HCT116 (cell line): ENCODE measurements around the gene NDUFB8. TPM values are rescaled to one million over a fixed set of nuclear protein-coding genes. Genes with fewer than 3 reads are reported as not detected.

Experiments used
- ATAC-seq: fragments of 200-7000 bp; cut with Tn5 transposase; 2 replicates; pipeline ENCODE4 v1.9.1; 2020; ENCODE audit warnings: mild to moderate bottlenecking, moderate library complexity
- BruUV-seq: library from RNA; stranded (reverse); fragments of 400-500 nt; replicated peaks from 2 replicates; lab custom pipeline; 2021; lab: Mats Ljungman, UMichigan
- CTCF ChIA-PET: fragments of 300-600 bp; sonication (Branson Sonifier 250); formaldehyde crosslinking; loops from one replicate; lab custom pipeline; 2021; ENCODE audit warnings: antibody characterized with exemption; lab: Charles Lee
- POLR2A ChIA-PET: fragments of 300-600, 350-600 bp; sonication (Branson Sonifier 250); formaldehyde crosslinking; loops from one replicate; lab custom pipeline; 2021; ENCODE audit warnings: antibody characterized with exemption; lab: Charles Lee
- RAD21 ChIA-PET, 2 experiments: fragments of 300-600 bp; sonication (Branson Sonifier 250); formaldehyde crosslinking; loops; one replicate each; lab custom pipeline; 2023; ENCODE audit warnings: low total read pairs in 2 of 2; ENCODE audit not compliant: uncharacterized antibody in 2 of 2, unreplicated experiment in 2 of 2, low non-redundant PET in 1 of 2; lab: Charles Lee
- DNase-seq: peaks from one replicate; pipeline ENCODE4 v3.0.0-alpha.2; 2010; ENCODE audit warnings: low read depth, low spot score
- H2AFZ ChIP-seq: fragments of 200-600 bp; shearing (Covaris generic), sonication (generic); 2 replicates; pipeline ENCODE4 v1.6.1; 2017; ENCODE audit warnings: low read depth, mixed run types, mixed read lengths, antibody characterized with exemption, low read length; ENCODE audit not compliant: poor library complexity, severe bottlenecking
- H3K27ac ChIP-seq: 2 replicates; pipeline ENCODE4 v1.5.1; 2012; ENCODE audit warnings: low read depth, low read length
- H3K27me3 ChIP-seq: fragments of 200-600 bp; sonication (generic); 2 replicates; pipeline ENCODE4 v1.6.1; 2016; ENCODE audit warnings: mixed run types, low read length, mixed read lengths; ENCODE audit not compliant: insufficient read depth
- H3K36me3 ChIP-seq, 2 experiments: fragments of 200-500 bp in 1 of 2; fragments of 200-600 bp in 1 of 2; sonication (Bioruptor generic) in 1 of 2; sonication (generic) in 1 of 2; 2 replicates each; pipeline versions ENCODE4 v1.5.1 to v1.6.1; 2014 to 2016; ENCODE audit warnings: low read length in 2 of 2, inconsistent platforms in 1 of 2, mixed read lengths in 1 of 2, mixed run types in 1 of 2; ENCODE audit not compliant: insufficient read depth in 2 of 2, control insufficient read depth in 1 of 2
- H3K4me1 ChIP-seq, 2 experiments: fragments of 200-600 bp in 1 of 2; sonication (generic) in 1 of 2; 2 replicates each; pipeline versions ENCODE4 v1.5.1 to v1.6.1; 2012 to 2017; ENCODE audit warnings: low read length in 2 of 2, inconsistent platforms in 1 of 2, mild to moderate bottlenecking in 1 of 2, mixed read lengths in 1 of 2, mixed run types in 1 of 2, moderate library complexity in 1 of 2; ENCODE audit not compliant: insufficient read depth in 2 of 2, control insufficient read depth in 1 of 2
- H3K4me2 ChIP-seq: fragments of 200-600 bp; sonication (generic); 2 replicates; pipeline ENCODE4 v1.6.1; 2017; ENCODE audit warnings: mixed run types, low read length, mixed read lengths
- H3K4me3 ChIP-seq, 2 experiments: fragments of 200-600 bp in 1 of 2; sonication (generic) in 1 of 2; replicated peaks in 1 of 2; 2 replicates each; pipeline ENCODE4 v1.5.1; 2011 to 2016; ENCODE audit warnings: low read length in 2 of 2, control low read depth in 1 of 2, low read depth in 1 of 2, mild to moderate bottlenecking in 1 of 2, mixed read lengths in 1 of 2, mixed run types in 1 of 2
- H3K79me2 ChIP-seq: fragments of 200-600 bp; sonication (generic); 2 replicates; pipeline ENCODE4 v1.6.1; 2017; ENCODE audit warnings: mild to moderate bottlenecking, mixed run types, low read length, moderate library complexity, mixed read lengths; ENCODE audit not compliant: insufficient read depth
- H3K9ac ChIP-seq: fragments of 200-600 bp; sonication (generic); 2 replicates; pipeline ENCODE4 v1.6.1; 2016; ENCODE audit warnings: low read length, mixed read lengths
- H3K9me2 ChIP-seq: fragments of 200-600 bp; sonication (generic), shearing (Covaris generic); 2 replicates; pipeline ENCODE4 v1.6.1; 2017; ENCODE audit warnings: mixed run types, mild to moderate bottlenecking, moderate library complexity; ENCODE audit not compliant: insufficient read depth
- H3K9me3 ChIP-seq, 2 experiments: fragments of 200-500 bp in 1 of 2; fragments of 200-600 bp in 1 of 2; sonication (Bioruptor generic) in 1 of 2; sonication (generic) in 1 of 2; 2 replicates each; pipeline ENCODE4 v1.6.1; 2014 to 2017; ENCODE audit warnings: low read length in 2 of 2, mixed read lengths in 2 of 2, inconsistent platforms in 1 of 2, low read depth in 1 of 2, mild to moderate bottlenecking in 1 of 2, mixed run types in 1 of 2, moderate library complexity in 1 of 2; ENCODE audit not compliant: control insufficient read depth in 1 of 2, insufficient read depth in 1 of 2
- H4K20me1 ChIP-seq: fragments of 200-600 bp; sonication (generic), shearing (Covaris generic); 2 replicates; pipeline ENCODE4 v1.6.1; 2017; ENCODE audit warnings: mixed run types, mild to moderate bottlenecking, moderate library complexity; ENCODE audit not compliant: insufficient read depth
- EZH2 ChIP-seq: fragments of 200-600 bp; sonication (generic); IDR thresholded peaks from 2 replicates; pipeline ENCODE4 v1.6.1; 2017; ENCODE audit warnings: antibody characterized with exemption, mixed run types
- EZH2phosphoT487 ChIP-seq: fragments of 200-600 bp; IDR thresholded peaks from 2 replicates; pipeline ENCODE4 v1.6.1; 2018; ENCODE audit warnings: antibody characterized with exemption, borderline replicate concordance
- FOSL1 ChIP-seq: IDR thresholded peaks from 2 replicates; pipeline ENCODE4 v1.6.1; 2012; ENCODE audit warnings: low read depth
- JUND ChIP-seq: IDR thresholded peaks from 2 replicates; pipeline ENCODE4 v1.6.1; 2012
- SRF ChIP-seq: IDR thresholded peaks from 2 replicates; pipeline ENCODE4 v1.6.1; 2012; ENCODE audit warnings: low read depth
- YY1 ChIP-seq: IDR thresholded peaks from 2 replicates; pipeline ENCODE4 v1.6.1; 2011; ENCODE audit warnings: low read length, low read depth, moderate library complexity, mild to moderate bottlenecking; ENCODE audit not compliant: insufficient replicate concordance; ENCODE audit errors: extremely low read depth
- ZNF274 ChIP-seq: fragments of 200-500 bp; sonication (Bioruptor generic); IDR thresholded peaks from 2 replicates; pipeline ENCODE4 v1.6.1; 2014; ENCODE audit warnings: mild to moderate bottlenecking, low read depth, low read length, inconsistent platforms
- intact Hi-C: fragments of 100-400 bp; cut with micrococcal nuclease; formaldehyde crosslinking; loops from 2 replicates; pipeline ENCODE4 v1.10.0; 2022
- total RNA-seq: library from RNA; stranded (reverse); gene quantifications from one replicate; pipeline ENCODE4 v1.2.1, GENCODE V29; 2021; ENCODE audit not compliant: unreplicated experiment
- TF ChIP-seq, protein P1 (sequence below): IDR thresholded peaks from 2 replicates; pipeline ENCODE4 v1.6.1; 2012
- TF ChIP-seq, protein P2 (sequence below), 3 experiments: fragments of 200-600 bp in 1 of 3; sonication (generic) in 1 of 3; IDR thresholded peaks in 2 of 3; conservative IDR thresholded peaks in 1 of 3; 2 replicates each; pipeline ENCODE4 v1.5.1; 2012 to 2017; ENCODE audit warnings: low read depth in 2 of 3, low read length in 2 of 3, antibody characterized with exemption in 1 of 3, borderline replicate concordance in 1 of 3, control low read depth in 1 of 3, mild to moderate bottlenecking in 1 of 3, mixed read lengths in 1 of 3, mixed run types in 1 of 3, moderate library complexity in 1 of 3; ENCODE audit not compliant: insufficient read depth in 1 of 3
- TF ChIP-seq, protein P3 (sequence below): IDR thresholded peaks from 2 replicates; pipeline ENCODE4 v1.6.1; 2011; ENCODE audit warnings: mild to moderate bottlenecking, low read length, moderate library complexity; ENCODE audit not compliant: insufficient replicate concordance; ENCODE audit errors: extremely low read depth

The NDUFB8 gene
- total RNA-seq, 1 experiment from 2014 or later = 243 TPM

DNA sequence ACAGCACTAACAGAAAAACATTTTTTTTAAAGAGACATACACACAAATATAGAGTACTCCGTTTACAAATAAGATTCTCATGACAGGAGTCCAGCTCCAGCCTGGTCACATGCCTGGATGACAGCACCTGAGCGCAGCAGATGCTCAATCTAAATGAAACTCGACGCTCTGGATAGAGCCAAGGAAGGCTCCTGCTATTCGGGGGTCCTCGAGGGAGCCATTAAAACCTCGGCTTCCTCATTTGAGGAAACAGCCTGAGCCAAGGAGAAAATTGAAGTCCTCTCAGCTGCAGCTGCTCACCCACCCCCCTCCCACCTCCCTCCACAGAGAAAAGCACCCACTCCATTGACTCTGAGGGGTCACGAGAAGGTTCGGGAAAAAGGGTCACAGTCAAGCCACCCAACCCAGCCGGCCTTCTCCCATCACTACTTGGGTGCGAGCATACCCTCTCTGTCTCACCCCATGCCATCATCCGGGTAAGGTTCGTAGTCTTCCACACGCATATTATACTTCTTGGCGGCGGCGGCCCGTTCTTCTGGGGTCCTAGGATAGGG lies 673 bp downstream of the NDUFB8 start:
- TF ChIP-seq SRF (no peak), EZH2 (no peak), ZNF274 (no peak), YY1 (no peak), EZH2phosphoT487 (no peak), FOSL1 (no peak), JUND (no peak)
- TF ChIP-seq, protein P1, sequence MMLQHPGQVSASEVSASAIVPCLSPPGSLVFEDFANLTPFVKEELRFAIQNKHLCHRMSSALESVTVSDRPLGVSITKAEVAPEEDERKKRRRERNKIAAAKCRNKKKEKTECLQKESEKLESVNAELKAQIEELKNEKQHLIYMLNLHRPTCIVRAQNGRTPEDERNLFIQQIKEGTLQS = no peak
- TF ChIP-seq, protein P2, sequence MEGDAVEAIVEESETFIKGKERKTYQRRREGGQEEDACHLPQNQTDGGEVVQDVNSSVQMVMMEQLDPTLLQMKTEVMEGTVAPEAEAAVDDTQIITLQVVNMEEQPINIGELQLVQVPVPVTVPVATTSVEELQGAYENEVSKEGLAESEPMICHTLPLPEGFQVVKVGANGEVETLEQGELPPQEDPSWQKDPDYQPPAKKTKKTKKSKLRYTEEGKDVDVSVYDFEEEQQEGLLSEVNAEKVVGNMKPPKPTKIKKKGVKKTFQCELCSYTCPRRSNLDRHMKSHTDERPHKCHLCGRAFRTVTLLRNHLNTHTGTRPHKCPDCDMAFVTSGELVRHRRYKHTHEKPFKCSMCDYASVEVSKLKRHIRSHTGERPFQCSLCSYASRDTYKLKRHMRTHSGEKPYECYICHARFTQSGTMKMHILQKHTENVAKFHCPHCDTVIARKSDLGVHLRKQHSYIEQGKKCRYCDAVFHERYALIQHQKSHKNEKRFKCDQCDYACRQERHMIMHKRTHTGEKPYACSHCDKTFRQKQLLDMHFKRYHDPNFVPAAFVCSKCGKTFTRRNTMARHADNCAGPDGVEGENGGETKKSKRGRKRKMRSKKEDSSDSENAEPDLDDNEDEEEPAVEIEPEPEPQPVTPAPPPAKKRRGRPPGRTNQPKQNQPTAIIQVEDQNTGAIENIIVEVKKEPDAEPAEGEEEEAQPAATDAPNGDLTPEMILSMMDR (IDR thresholded peaks at IDR 0.05 in 2 of 3, conservative IDR thresholded peaks at IDR 0.05 in 1 of 3; ENCODE audit: borderline replicate concordance in 1 of 3, insufficient read depth in 1 of 3, low read depth in 2 of 3, low read length in 2 of 3) = no peak
- TF ChIP-seq, protein P3, sequence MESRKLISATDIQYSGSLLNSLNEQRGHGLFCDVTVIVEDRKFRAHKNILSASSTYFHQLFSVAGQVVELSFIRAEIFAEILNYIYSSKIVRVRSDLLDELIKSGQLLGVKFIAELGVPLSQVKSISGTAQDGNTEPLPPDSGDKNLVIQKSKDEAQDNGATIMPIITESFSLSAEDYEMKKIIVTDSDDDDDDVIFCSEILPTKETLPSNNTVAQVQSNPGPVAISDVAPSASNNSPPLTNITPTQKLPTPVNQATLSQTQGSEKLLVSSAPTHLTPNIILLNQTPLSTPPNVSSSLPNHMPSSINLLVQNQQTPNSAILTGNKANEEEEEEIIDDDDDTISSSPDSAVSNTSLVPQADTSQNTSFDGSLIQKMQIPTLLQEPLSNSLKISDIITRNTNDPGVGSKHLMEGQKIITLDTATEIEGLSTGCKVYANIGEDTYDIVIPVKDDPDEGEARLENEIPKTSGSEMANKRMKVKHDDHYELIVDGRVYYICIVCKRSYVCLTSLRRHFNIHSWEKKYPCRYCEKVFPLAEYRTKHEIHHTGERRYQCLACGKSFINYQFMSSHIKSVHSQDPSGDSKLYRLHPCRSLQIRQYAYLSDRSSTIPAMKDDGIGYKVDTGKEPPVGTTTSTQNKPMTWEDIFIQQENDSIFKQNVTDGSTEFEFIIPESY = no peak
- Histone ChIP-seq H3K9me3 (no peaks in the 10 kb centered on the region), H4K20me1 (no peaks in the 10 kb centered on the region), H3K4me2 (peak overlapping the region; percentile 73), H3K9ac (peak overlapping the region; percentile 91), H3K9me2 (no peaks in the 10 kb centered on the region), H3K36me3 (peaks cover 28 to 32% of the 10 kb centered on the region in 2 experiments), H3K27ac (peak overlapping the region; percentile 79), H3K27me3 (no peaks in the 10 kb centered on the region), H2AFZ (peak overlapping the region; percentile 50), H3K4me3 (peak overlapping the region; percentile 77 to 94), H3K79me2 (peaks cover 45% of the 10 kb centered on the region), H3K4me1 (peaks cover 7 to 18% of the 10 kb centered on the region in 2 experiments; a peak in 3 of 4 replicates)
- ChIA-PET RAD21 (no interaction called here), POLR2A (no interaction called here), CTCF (interaction anchor here (3.0 kb wide), 1 partner anchor 10 kb away, joined by 21 read pairs; no protein-coding TSS in a partner anchor)
- intact Hi-C loops = no loop called here
- DNase-seq (no peak), ATAC-seq (no peak)
- no TSS peak for BruUV-seq
